ENCODE data around the gene PLCL2. TPM values are rescaled to one million over a fixed set of nuclear protein-coding genes. Genes with fewer than 3 reads are reported as not detected.
"Not testable (repeated sequence)": the region's sequence is repeated elsewhere in the genome, so short reads cannot be mapped to it uniquely, and the experiment has no call there.

PLCL2 gene
- total and polyA plus RNA-seq, 7 donors = 8.0 to 12.6 (median 11.6) TPM

GRCh38 chr3:16961621-16962205 is 77.0 kb downstream of the PLCL2 start:
- no peaks in the 10 kb centered on the region for H3K4me1 ChIP-seq
- no peak overlapping the region for H3K4me3 ChIP-seq
- DNase-seq = no peak
- no peak overlapping the region for H3K27ac ChIP-seq
- H3K27me3 ChIP-seq = no peaks in the 10 kb centered on the region
- no peaks in the 10 kb centered on the region for H3K9me3 ChIP-seq
- intact Hi-C loops (cut with DNase I) = no loop called here
- no peaks in the 10 kb centered on the region for H3K36me3 ChIP-seq
- TF ChIP-seq EP300 (IDR thresholded peaks at IDR 0.05) (no peak), CTCF (IDR thresholded peaks at IDR 0.05) (no peak), POLR2AphosphoS5 (IDR thresholded peaks at IDR 0.05) (no peak), POLR2A (IDR thresholded peaks at IDR 0.05) (no peak)
- 85 to 92% methylated on average over 4 of the region's 4 CpGs for WGBS, 2 donors

GRCh38 chr3:16975083-16975482 is 90.3 kb downstream of the PLCL2 start:
- no peak for DNase-seq
- Histone ChIP-seq H3K27ac (no peak overlapping the region), H3K36me3 (no peaks in the 10 kb centered on the region), H3K9me3 (no peaks in the 10 kb centered on the region), H3K4me1 (no peaks in the 10 kb centered on the region), H3K4me3 (no peak overlapping the region), H3K27me3 (no peaks in the 10 kb centered on the region)
- intact Hi-C loops (cut with DNase I) = no loop called here
- TF ChIP-seq EP300 (IDR thresholded peaks at IDR 0.05) = no peak
- no peak for TF ChIP-seq CTCF (IDR thresholded peaks at IDR 0.05)
- no peak for TF ChIP-seq POLR2AphosphoS5 (IDR thresholded peaks at IDR 0.05)
- TF ChIP-seq POLR2A (IDR thresholded peaks at IDR 0.05) = no peak
- 66 to 85% methylated on average over 3 of the region's 3 CpGs for WGBS, 2 donors

- no peaks in the 10 kb centered on the region for H3K9me3 ChIP-seq
- no peaks in the 10 kb centered on the region for H3K36me3 ChIP-seq
- H3K27ac ChIP-seq = no peak overlapping the region
- no peaks in the 10 kb centered on the region for H3K27me3 ChIP-seq
- intact Hi-C loops (cut with DNase I) = no loop called here
- TF ChIP-seq CTCF (IDR thresholded peaks at IDR 0.05) (no peak), EP300 (IDR thresholded peaks at IDR 0.05) (no peak), POLR2AphosphoS5 (IDR thresholded peaks at IDR 0.05) (no peak), POLR2A (IDR thresholded peaks at IDR 0.05) (no peak)
- no peak for DNase-seq
- no peaks in the 10 kb centered on the region for H3K4me1 ChIP-seq
- no peak overlapping the region for H3K4me3 ChIP-seq
- whole genome bisulfite sequencing, 2 donors = 93% methylated on average over 4 of the region's 4 CpGs
Measured at GRCh38 chr3:16978234-16978920, 93.6 kb downstream of the PLCL2 start.

GRCh38 chr3:16978921-16979271 is 94.1 kb downstream of the PLCL2 start:
- H3K36me3 ChIP-seq = no peaks in the 10 kb centered on the region
- intact Hi-C loops (cut with DNase I) = no loop called here
- TF ChIP-seq EP300 (IDR thresholded peaks at IDR 0.05) = no peak
- TF ChIP-seq POLR2A (IDR thresholded peaks at IDR 0.05) = no peak
- TF ChIP-seq POLR2AphosphoS5 (IDR thresholded peaks at IDR 0.05) = no peak
- no peak for TF ChIP-seq CTCF (IDR thresholded peaks at IDR 0.05)
- H3K4me3 ChIP-seq = no peak overlapping the region
- 79 to 99% methylated on average over 3 of the region's 3 CpGs for WGBS, 2 donors
- H3K9me3 ChIP-seq = no peaks in the 10 kb centered on the region
- H3K4me1 ChIP-seq = no peaks in the 10 kb centered on the region
- H3K27ac ChIP-seq = no peak overlapping the region
- H3K27me3 ChIP-seq = no peaks in the 10 kb centered on the region
- DNase-seq = no peak

GRCh38 chr3:16979769-16980515 is 95.2 kb downstream of the PLCL2 start:
- H3K36me3 ChIP-seq; H3K27ac ChIP-seq; H3K9me3 ChIP-seq; H3K4me1 ChIP-seq; H3K4me3 ChIP-seq; H3K27me3 ChIP-seq; DNase-seq; intact Hi-C loops (cut with DNase I): not testable (repeated sequence)
- WGBS, 2 donors = 97% methylated on average over 35 to 39 of the region's 43 CpGs

- H3K27me3 ChIP-seq; H3K9me3 ChIP-seq; DNase-seq; H3K27ac ChIP-seq; H3K36me3 ChIP-seq; H3K4me1 ChIP-seq; intact Hi-C loops (cut with DNase I); H3K4me3 ChIP-seq: not testable (repeated sequence)
- WGBS, 2 donors = 96 to 97% methylated on average over 13 to 15 of the region's 26 CpGs
Measured at GRCh38 chr3:16980526-16980925, 95.8 kb downstream of the PLCL2 start.
